H9 (cell line): Measurements from ENCODE around the gene CBLL1. TPM values are rescaled to one million over a fixed set of nuclear protein-coding genes. Genes with fewer than 3 reads are reported as not detected.

Experiments used
- DNase-seq: peaks from one replicate; pipeline ENCODE4 v3.0.0-alpha.2; 2017
- H2AFZ ChIP-seq: one replicate; pipeline ENCODE4 v1.6.1; 2013; ENCODE audit warnings: mild to moderate bottlenecking, low read length, control low read depth, moderate library complexity
- H2AK5ac ChIP-seq: 2 replicates; pipeline ENCODE4 v1.6.1; 2013; ENCODE audit warnings: low read length, control low read depth, mixed read lengths; ENCODE audit not compliant: insufficient read length
- H2BK120ac ChIP-seq: one replicate; pipeline ENCODE4 v1.6.1; 2013; ENCODE audit warnings: low read depth, mild to moderate bottlenecking, low read length, control low read depth, inconsistent platforms; ENCODE audit not compliant: poor library complexity, severe bottlenecking
- H2BK12ac ChIP-seq: 2 replicates; pipeline ENCODE4 v1.6.1; 2013; ENCODE audit warnings: low read length, control low read depth, mixed read lengths, low read depth; ENCODE audit not compliant: insufficient read length
- H2BK15ac ChIP-seq: 2 replicates; pipeline ENCODE4 v1.6.1; 2013; ENCODE audit warnings: low read depth, low read length, control low read depth
- H2BK20ac ChIP-seq: one replicate; pipeline ENCODE4 v1.6.1; 2013; ENCODE audit warnings: low read depth, mild to moderate bottlenecking, low read length, control low read depth, inconsistent platforms; ENCODE audit not compliant: poor library complexity, severe bottlenecking
- H2BK5ac ChIP-seq: 2 replicates; pipeline ENCODE4 v1.6.1; 2013; ENCODE audit warnings: low read length, control low read depth, mixed read lengths; ENCODE audit not compliant: insufficient read length
- H3K14ac ChIP-seq: 2 replicates; pipeline ENCODE4 v1.6.1; 2013; ENCODE audit warnings: low read length, control low read depth; ENCODE audit not compliant: insufficient read depth
- H3K18ac ChIP-seq: 2 replicates; pipeline ENCODE4 v1.6.1; 2013; ENCODE audit warnings: low read depth, mild to moderate bottlenecking, mixed read lengths, low read length, control low read depth; ENCODE audit not compliant: insufficient read length
- H3K23ac ChIP-seq: 2 replicates; pipeline ENCODE4 v1.6.1; 2013; ENCODE audit warnings: low read length, control low read depth, mixed read lengths, low read depth; ENCODE audit not compliant: insufficient read length
- H3K23me2 ChIP-seq: 2 replicates; pipeline ENCODE4 v1.6.1; 2013; ENCODE audit warnings: low read depth, mild to moderate bottlenecking, mixed read lengths, low read length, control low read depth; ENCODE audit not compliant: insufficient read length, poor library complexity, severe bottlenecking
- H3K27ac ChIP-seq: 2 replicates; pipeline ENCODE4 v1.5.1; 2013; ENCODE audit warnings: low read length, control low read depth, mixed read lengths, low read depth; ENCODE audit not compliant: insufficient read length
- H3K27me3 ChIP-seq: 2 replicates; pipeline ENCODE4 v1.6.1; 2013; ENCODE audit warnings: low read length, control low read depth, inconsistent platforms; ENCODE audit not compliant: insufficient read depth
- H3K4ac ChIP-seq: 2 replicates; pipeline ENCODE4 v1.6.1; 2013; ENCODE audit warnings: low read depth, mild to moderate bottlenecking, control low read depth, inconsistent platforms, low read length, moderate library complexity
- H3K4me1 ChIP-seq: 2 replicates; pipeline ENCODE4 v1.6.1; 2013; ENCODE audit warnings: low read length, control low read depth, inconsistent platforms; ENCODE audit not compliant: insufficient read depth
- H3K4me2 ChIP-seq: 2 replicates; pipeline ENCODE4 v1.6.1; 2013; ENCODE audit warnings: low read length, control low read depth, mixed read lengths; ENCODE audit not compliant: insufficient read length, insufficient read depth
- H3K56ac ChIP-seq: 2 replicates; pipeline ENCODE4 v1.6.1; 2013; ENCODE audit warnings: low read depth, mild to moderate bottlenecking, mixed read lengths, low read length, control low read depth; ENCODE audit not compliant: insufficient read length
- H3K79me1 ChIP-seq: 2 replicates; pipeline ENCODE4 v1.6.1; 2013; ENCODE audit warnings: low read depth, mild to moderate bottlenecking, moderate library complexity, low read length, control low read depth, inconsistent platforms; ENCODE audit not compliant: insufficient read depth, poor library complexity, severe bottlenecking
- H3K79me2 ChIP-seq: 2 replicates; pipeline ENCODE4 v1.6.1; 2013; ENCODE audit warnings: low read length, control low read depth, inconsistent platforms; ENCODE audit not compliant: insufficient read depth
- H3K9ac ChIP-seq: 2 replicates; pipeline ENCODE4 v1.6.1; 2013; ENCODE audit warnings: low read length, control low read depth, mixed read lengths; ENCODE audit not compliant: insufficient read length; ENCODE audit errors: extremely low read depth
- H3K9me3 ChIP-seq: one replicate; pipeline ENCODE4 v1.6.1; 2013; ENCODE audit warnings: low read depth, low read length, inconsistent platforms; ENCODE audit not compliant: control insufficient read depth
- H3T11ph ChIP-seq: one replicate; pipeline ENCODE4 v1.6.1; 2013; ENCODE audit warnings: mild to moderate bottlenecking, low read length, control low read depth, inconsistent platforms
- H4K20me1 ChIP-seq: one replicate; pipeline ENCODE4 v1.6.1; 2013; ENCODE audit not compliant: control insufficient read depth, insufficient read length, insufficient read depth
- H4K5ac ChIP-seq: 2 replicates; pipeline ENCODE4 v1.6.1; 2013; ENCODE audit warnings: low read depth, mild to moderate bottlenecking, mixed read lengths, low read length, control low read depth; ENCODE audit not compliant: insufficient read length
- H4K8ac ChIP-seq: replicated peaks from 2 replicates; pipeline ENCODE4 v1.6.1; 2013; ENCODE audit warnings: low read length, control low read depth, mixed read lengths, low read depth; ENCODE audit not compliant: insufficient read length
- H4K91ac ChIP-seq: 2 replicates; pipeline ENCODE4 v1.6.1; 2013; ENCODE audit warnings: low read depth, mild to moderate bottlenecking, moderate library complexity, mixed read lengths, low read length, control low read depth; ENCODE audit not compliant: insufficient read length
- H3K27ac Mint-ChIP-seq, 3 experiments: 2 replicates in 2 of 3; 3 replicates in 1 of 3; pipeline ENCODE4 v1.8.0; 2020 to 2021; ENCODE audit warnings: mixed read lengths in 3 of 3, mild to moderate bottlenecking in 1 of 3, moderate library complexity in 1 of 3
- H3K27me3 Mint-ChIP-seq: 2 replicates; pipeline ENCODE4 v1.8.0; 2021; ENCODE audit warnings: low read depth, mild to moderate bottlenecking, moderate library complexity, mixed read lengths
- H3K36me3 Mint-ChIP-seq, 3 experiments: 2 replicates in 2 of 3; 3 replicates in 1 of 3; pipeline ENCODE4 v1.8.0; 2020 to 2021; ENCODE audit warnings: low read depth in 3 of 3, mixed read lengths in 3 of 3; ENCODE audit not compliant: insufficient read depth in 1 of 3
- H3K4me1 Mint-ChIP-seq, 2 experiments: 2 replicates each; pipeline ENCODE4 v1.8.0; 2020; ENCODE audit warnings: mixed read lengths in 2 of 2
- H3K4me3 Mint-ChIP-seq, 2 experiments: 2 replicates in 1 of 2; 3 replicates in 1 of 2; pipeline ENCODE4 v1.8.0; 2020 to 2021; ENCODE audit warnings: mild to moderate bottlenecking in 2 of 2, mixed read lengths in 2 of 2, moderate library complexity in 1 of 2
- H3K9me3 Mint-ChIP-seq, 2 experiments: 2 replicates in 1 of 2; 3 replicates in 1 of 2; pipeline ENCODE4 v1.8.0; 2020; ENCODE audit warnings: mild to moderate bottlenecking in 2 of 2, mixed read lengths in 2 of 2, moderate library complexity in 1 of 2
- CTCF ChIP-seq: fragments of 200-600 bp; sonication (generic); conservative IDR thresholded peaks from 3 replicates; pipeline ENCODE4 v1.8.0; 2021; ENCODE audit warnings: antibody characterized with exemption, mild to moderate bottlenecking
- WGBS: extraction: QIAGEN DNeasy Blood & Tissue Kit; methylation state at CpG from one replicate; pipeline ENCODE4 v1.1.7; 2013; ENCODE audit warnings: missing lambda C conversion rate, low lambda C conversion rate, mixed read lengths; ENCODE audit not compliant: insufficient read length; ENCODE audit errors: extremely low coverage; 5-methylcytosine and 5-hydroxymethylcytosine counted together
- total RNA-seq: library from RNA; stranded (reverse); gene quantifications from 2 replicates; pipeline ENCODE4 v1.2.1, GENCODE V29; 2021

The CBLL1 gene
- total RNA-seq, 1 experiment from 2014 or later: 32.2 TPM

DNA sequence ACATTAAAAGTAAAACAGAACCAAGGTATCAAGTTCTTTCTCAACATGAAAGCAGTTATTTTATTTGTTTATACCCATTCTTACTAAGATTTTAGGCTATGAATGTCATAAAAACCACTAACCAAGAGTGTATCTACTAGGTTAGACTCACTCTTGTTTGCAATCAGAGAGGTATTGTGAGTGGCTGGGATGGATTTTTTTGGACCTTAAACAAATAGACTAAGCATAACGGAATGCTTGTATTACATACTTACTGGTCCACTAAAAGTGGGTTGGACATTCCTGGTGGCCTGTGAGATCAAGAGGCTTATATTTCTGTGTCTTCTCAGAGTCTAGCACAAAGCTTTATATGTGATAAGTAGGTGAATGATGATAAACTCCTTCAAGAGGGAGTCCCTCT is 32.6 kb upstream of the CBLL1 start:
- H3T11ph ChIP-seq: no peak overlapping the region
- H2BK15ac ChIP-seq: no peak overlapping the region
- no peak for DNase-seq
- Mint-ChIP-seq H3K36me3 (no peaks in the 10 kb centered on the region), H3K27ac (no peak overlapping the region), H3K27me3 (no peaks in the 10 kb centered on the region), H3K9me3 (no peaks in the 10 kb centered on the region), H3K4me3 (no peak overlapping the region), H3K4me1 (no peaks in the 10 kb centered on the region)
- H2BK20ac ChIP-seq: no peak overlapping the region
- no peak overlapping the region for H2BK120ac ChIP-seq
- WGBS: no CpG with 5 or more reads among the region's 1 CpG
- no peak overlapping the region for H3K23ac ChIP-seq
- no peak overlapping the region for H2AFZ ChIP-seq
- no peak overlapping the region for H2BK5ac ChIP-seq
- H3K18ac ChIP-seq: no peak overlapping the region
- no peaks in the 10 kb centered on the region for H3K27me3 ChIP-seq
- no peak overlapping the region for H4K91ac ChIP-seq
- TF ChIP-seq CTCF: no peak
- no peaks in the 10 kb centered on the region for H3K79me1 ChIP-seq
- no peak overlapping the region for H2AK5ac ChIP-seq
- H3K4me2 ChIP-seq: no peak overlapping the region
- no peaks in the 10 kb centered on the region for H3K23me2 ChIP-seq
- no peak overlapping the region for H3K9ac ChIP-seq
- no peak overlapping the region for H3K4ac ChIP-seq
- no peak overlapping the region for H3K27ac ChIP-seq
- H4K5ac ChIP-seq: no peak overlapping the region
- no peak overlapping the region for H3K14ac ChIP-seq
- no peak overlapping the region for H2BK12ac ChIP-seq
- no peaks in the 10 kb centered on the region for H4K20me1 ChIP-seq
- no peak overlapping the region for H3K56ac ChIP-seq
- H3K79me2 ChIP-seq: no peaks in the 10 kb centered on the region
- H3K4me1 ChIP-seq: no peaks in the 10 kb centered on the region
- H3K9me3 ChIP-seq: no peaks in the 10 kb centered on the region
- no peak overlapping the region for H4K8ac ChIP-seq
